Activated CD4-positive, alpha-beta T cell treated with anti-CD3 and anti-CD28 coated beads, Interleukin-2, amount 50 U/mL, for 4 hours (primary cell): ENCODE measurements around the gene MYZAP.

Experiments
- DNase-seq, 2 experiments: peaks; one replicate each; pipeline ENCODE4 v3.0.0-alpha.2; 2020

Gene MYZAP

GRCh38 chr15:57705746-57706404, 114.2 kb downstream of the MYZAP start:
- no peak for DNase-seq

DNA sequence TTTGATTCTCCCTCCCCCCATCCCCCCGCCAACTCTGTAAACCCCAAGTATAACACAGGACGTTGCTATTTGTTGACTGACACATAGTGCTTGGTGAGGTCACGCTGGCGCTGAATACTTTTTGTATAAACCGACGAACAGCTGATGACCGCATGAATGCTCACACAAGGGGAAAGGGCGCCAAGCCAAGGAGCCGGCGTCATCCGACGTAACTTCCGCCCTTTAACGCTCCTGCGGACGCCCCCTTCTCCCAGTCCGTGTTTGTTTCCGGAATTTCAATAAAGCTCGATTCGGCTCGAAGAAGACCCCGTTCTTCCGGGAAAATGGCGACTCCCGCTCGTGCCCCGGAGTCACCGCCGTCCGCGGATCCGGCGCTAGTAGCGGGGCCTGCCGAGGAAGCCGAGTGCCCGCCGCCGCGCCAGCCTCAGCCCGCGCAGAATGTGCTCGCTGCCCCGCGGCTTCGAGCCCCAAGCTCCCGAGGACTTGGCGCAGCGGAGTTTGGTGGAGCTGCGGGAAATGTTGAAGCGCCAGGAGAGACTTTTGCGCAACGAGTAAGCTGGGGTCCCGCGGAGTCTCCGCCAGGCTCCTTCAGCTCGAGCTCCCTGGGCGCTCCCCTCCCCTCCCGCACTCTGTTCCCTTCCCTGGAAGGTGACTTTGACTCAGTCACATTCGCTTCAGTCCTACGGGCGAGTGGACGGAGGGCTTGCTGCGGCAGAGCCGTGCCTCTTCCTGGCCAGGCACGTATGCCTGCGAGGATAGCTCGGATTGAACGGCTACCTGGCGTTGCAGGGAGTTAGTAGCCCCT, 114.9 kb downstream of the MYZAP start, which contains the start of gene POLR2M:
TSS of gene POLR2M (plus strand) at position 310 of the 805 bp plus-strand sequence. CDS start at position 439, 129 bp downstream.
- peak; percentile 84 to 88 for DNase-seq

DNA sequence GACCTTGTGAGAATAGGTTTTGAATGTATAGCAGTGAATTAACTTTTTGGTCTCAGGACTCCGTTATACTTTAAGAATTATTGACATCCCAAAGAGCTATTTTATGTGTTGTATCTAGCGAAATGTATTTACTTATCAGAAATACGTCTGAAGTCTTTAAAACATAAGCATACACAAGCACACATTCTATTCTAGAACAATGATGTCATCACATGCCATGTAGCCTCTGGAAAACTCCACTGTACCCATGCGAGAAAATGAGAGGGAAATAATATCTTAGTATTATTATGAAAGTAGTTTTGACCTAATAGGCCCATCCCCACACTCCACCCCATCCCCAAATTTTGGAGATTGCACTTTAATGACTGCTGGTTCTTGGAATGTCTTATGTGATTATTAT, 116.3 kb downstream of the MYZAP start:
- DNase-seq: no peak

DNA sequence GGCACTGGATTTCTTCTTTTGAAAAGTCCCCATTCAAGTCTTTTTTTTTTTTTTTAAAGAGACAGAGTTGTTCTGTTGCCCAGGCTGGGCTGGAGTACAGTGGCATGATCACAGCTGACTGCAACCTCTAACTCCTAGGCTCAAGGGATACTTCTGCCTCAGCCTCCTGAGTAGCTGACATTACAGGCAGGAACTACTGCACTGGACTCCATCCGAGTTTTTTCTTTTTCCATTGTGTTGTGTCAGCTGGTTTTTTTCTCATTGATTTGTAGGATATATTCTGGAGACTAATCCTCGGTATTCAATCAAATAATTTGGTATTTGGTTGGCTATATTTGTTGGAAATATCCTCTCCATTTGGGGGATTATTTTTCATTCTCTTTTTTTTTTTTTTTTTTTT, 126.6 kb downstream of the MYZAP start:
- no peak for DNase-seq

DNA sequence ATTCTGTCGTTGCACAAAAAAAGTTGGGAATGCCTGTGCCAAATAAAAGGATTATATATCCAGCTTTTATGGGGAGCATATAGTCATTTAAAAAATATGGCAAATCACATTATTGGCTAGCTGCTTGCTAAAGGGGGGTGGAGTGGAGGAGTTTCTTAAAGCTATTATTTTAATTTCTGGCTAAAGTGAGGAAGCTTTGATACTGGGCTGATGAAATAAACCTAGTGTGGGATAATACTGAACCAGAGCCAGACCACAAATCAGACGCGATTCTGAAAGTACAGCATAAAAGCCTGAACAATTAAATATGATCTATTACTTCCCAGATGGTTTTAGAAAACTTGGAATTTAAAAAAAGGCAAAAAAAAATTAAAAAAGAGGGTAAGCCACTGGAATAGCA, 129.2 kb downstream of the MYZAP start:
- DNase-seq: no peak

- DNase-seq: no peak
Measured at GRCh38 chr15:57726411-57726810, 134.7 kb downstream of the MYZAP start.

DNA sequence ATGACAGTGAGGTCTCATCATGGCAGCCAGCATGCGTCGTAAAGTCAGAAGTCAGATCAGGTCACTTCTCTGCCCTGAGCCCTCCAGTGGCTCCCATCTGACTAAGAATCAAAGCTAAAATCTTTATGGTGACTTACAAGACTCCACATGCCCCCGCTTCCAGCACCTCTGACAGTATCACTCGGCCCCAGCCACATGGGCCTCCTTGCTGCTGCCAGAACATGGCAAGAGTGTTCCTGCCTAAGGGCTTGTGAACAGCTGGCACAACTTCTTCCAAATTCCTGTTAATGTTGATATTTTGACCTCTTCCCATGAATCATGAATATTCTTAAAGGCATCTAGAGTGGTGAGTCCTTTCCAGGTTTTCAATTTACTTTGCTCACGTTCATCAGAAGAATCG, 135.3 kb downstream of the MYZAP start:
- no peak for DNase-seq

DNA sequence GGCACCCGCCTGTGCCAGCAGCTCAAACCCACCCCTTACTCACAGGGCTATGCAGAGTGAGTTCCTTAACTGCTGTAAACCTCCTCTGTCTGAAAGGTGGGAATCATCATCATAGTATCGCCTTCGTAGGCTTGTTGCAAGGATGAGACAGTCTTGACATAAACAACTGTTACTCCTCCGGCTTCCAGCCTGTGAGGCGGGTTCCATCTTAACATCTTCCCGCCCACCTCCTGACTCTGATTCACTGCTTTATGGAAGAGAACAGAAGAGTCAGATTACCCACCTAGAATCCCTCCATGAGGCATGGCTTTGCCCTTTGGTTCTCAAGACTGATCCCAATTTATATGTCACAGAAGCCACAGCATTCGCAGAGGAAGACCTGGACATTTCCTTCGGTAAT, 136.7 kb downstream of the MYZAP start:
- DNase-seq: no peak

DNA sequence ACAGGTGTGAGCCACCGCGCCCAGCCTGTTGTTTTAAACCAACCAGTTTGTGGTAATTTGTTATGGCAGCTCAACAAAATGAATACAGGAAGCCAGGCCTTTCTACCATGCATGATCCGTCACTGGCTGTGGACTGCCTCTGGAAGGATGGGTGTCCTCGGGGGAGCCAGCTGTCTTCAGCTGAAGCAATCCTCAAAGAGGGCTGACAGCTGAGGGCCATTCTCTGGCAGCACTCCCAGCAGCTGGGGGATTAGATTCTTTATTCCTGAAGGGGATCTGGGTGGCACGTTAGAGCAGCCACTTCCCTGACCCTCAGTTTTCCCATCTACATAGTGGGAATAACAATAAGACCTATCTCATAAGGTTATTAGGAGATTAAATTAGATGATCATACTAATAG, 139.2 kb downstream of the MYZAP start:
- no peak for DNase-seq

GRCh38 chr15:57731530-57732103, 139.9 kb downstream of the MYZAP start:
- no peak for DNase-seq

DNA sequence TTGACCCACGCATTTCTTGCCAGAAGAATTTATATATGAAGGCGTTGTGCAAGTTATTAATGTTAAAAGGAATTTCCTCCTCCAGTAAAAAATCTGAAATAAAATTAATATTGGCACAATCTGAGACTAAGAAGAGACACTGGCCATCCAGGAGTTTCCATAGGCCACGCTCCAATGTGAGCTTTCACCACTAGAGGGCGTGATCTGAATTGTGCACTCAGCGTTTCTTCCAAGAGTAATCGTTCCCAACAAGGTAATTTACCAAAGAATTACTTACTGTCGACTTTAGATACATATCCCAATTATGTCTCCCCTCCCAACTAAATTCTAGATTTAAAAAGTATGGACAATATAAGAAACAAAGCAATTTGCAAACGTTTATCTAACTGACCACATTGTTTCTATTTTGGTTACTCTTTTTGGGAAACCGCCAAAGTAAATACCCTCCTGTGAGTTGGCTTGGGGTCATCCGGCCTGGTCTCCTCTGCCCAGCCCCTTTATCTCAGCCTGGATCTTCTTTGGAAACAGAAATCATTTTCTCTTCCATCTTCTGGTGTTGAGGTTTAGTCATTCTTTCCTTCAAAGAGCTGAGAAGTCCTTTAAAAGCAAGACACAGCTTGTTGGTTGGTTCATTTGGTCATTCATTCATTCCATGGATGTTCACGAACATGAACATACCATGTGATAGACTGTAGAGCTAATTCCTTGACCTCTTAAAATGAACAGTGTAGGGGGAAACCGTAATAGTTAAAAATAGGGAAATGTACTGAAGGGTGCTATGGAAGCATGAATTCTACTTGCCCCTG, 141.0 kb downstream of the MYZAP start:
- peak; percentile 31 to 32 for DNase-seq

GRCh38 chr15:57734860-57735259, 143.2 kb downstream of the MYZAP start:
- no peak for DNase-seq
